Muscle of arm (tissue), 12 donors: ENCODE data around the gene LPP. TPM values are rescaled to one million over a fixed set of nuclear protein-coding genes. Genes with fewer than 3 reads are reported as not detected.

Experiments
- DNase-seq: peaks from one replicate; pipeline ENCODE4 v3.0.0-alpha.2; 2013
- polyA plus RNA-seq, 12 donors: library from polyadenylated mRNA; unstranded; fragments of 120-200 nt; gene quantifications; one replicate each; pipeline ENCODE4 v1.2.1, GENCODE V29; 2013; ENCODE audit not compliant: insufficient read length in 12 of 12

Gene LPP
- polyA plus RNA-seq, 12 donors = 13.8 to 39.6 (median 16.4) TPM; not detected in 1

- DNase-seq = no peak
Measured at GRCh38 chr3:188544012-188544411, 390.1 kb downstream of the LPP start.

- DNase-seq = no peak
Measured at GRCh38 chr3:188546835-188547670, 393.1 kb downstream of the LPP start.

GRCh38 chr3:188553569-188553968 is 399.6 kb downstream of the LPP start:
- no peak for DNase-seq

- DNase-seq = no peak
Measured at GRCh38 chr3:188554404-188554803, 400.4 kb downstream of the LPP start.

- DNase-seq = no peak
Measured at GRCh38 chr3:188557235-188557634, 403.3 kb downstream of the LPP start.

GRCh38 chr3:188558343-188559071 is 404.6 kb downstream of the LPP start:
- no peak for DNase-seq

- no peak for DNase-seq
Measured at GRCh38 chr3:188559072-188559429, 405.1 kb downstream of the LPP start.

- no peak for DNase-seq
Measured at GRCh38 chr3:188559856-188560255, 405.9 kb downstream of the LPP start.

- no peak for DNase-seq
Measured at GRCh38 chr3:188562144-188562543, 408.2 kb downstream of the LPP start.

GRCh38 chr3:188567478-188568195 is 413.7 kb downstream of the LPP start:
- DNase-seq = no peak

GRCh38 chr3:188568736-188569135 is 414.8 kb downstream of the LPP start:
- no peak for DNase-seq

- no peak for DNase-seq
Measured at GRCh38 chr3:188571531-188572095, 417.7 kb downstream of the LPP start.

GRCh38 chr3:188573291-188573940 is 419.5 kb downstream of the LPP start:
- DNase-seq = no peak

- DNase-seq = no peak
Measured at GRCh38 chr3:188573956-188574355, 420.0 kb downstream of the LPP start.

GRCh38 chr3:188574885-188575284 is 420.9 kb downstream of the LPP start:
- DNase-seq = no peak

- no peak for DNase-seq
Measured at GRCh38 chr3:188575501-188575900, 421.5 kb downstream of the LPP start.

- no peak for DNase-seq
Measured at GRCh38 chr3:188577539-188577938, 423.6 kb downstream of the LPP start.

GRCh38 chr3:188578576-188579363 is 424.8 kb downstream of the LPP start:
- DNase-seq = peak; percentile 83

GRCh38 chr3:188580223-188580622 is 426.3 kb downstream of the LPP start:
- no peak for DNase-seq

- DNase-seq = no peak
Measured at GRCh38 chr3:188580659-188581058, 426.7 kb downstream of the LPP start.

GRCh38 chr3:188581365-188581764 is 427.4 kb downstream of the LPP start:
- DNase-seq = no peak
